GM21381 (cell line): ENCODE data around the gene SPOP.
"Not testable (repeated sequence)": the region's sequence is repeated elsewhere in the genome, so short reads cannot be mapped to it uniquely, and the experiment has no call there.

Experiments
- ATAC-seq: cut with Tn5 transposase; IDR thresholded peaks from one replicate; pipeline ENCODE4 v1.9.1; 2021; ENCODE audit warnings: mild to moderate bottlenecking, moderate library complexity; ENCODE audit not compliant: unreplicated experiment

Gene SPOP

DNA sequence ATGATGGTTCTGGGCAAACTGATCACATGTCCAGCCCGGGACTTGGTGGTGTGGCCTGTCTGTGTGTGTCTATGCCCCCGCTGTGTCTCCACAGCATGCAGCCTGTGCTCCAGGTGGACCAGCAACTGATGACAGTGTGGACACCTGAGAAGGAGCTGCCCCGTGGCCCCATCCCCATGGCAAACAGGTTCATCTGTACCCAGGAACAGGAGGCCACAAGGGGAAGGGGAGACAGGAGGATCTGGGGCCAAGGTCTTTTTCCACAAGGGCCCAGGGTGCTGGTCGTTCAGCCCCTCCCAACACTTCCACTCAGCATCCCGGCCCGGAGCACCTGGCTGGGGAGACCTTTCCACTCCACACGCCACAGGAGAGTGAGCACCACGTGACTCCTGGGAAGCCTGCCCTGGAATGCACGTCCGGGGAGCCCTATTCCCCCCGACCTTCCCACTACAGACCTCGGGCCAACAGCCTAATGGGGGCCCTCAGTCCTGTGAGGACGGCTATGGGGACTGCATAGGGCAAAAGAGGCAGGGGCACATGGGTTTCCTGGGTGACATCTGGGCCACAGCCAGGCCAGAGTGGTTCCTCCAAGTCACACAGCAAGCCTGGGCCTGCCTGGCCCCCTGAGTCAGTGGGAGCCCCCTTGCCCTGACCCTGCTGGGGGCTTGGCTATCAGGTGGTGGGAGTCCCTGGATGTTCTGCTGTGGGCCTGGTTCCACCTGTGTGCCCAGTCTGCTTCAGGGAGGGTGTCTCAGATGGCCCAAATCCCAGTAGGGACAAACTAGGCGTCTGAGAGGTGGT lies 123.0 kb downstream of the SPOP start:
- no peak for ATAC-seq

DNA sequence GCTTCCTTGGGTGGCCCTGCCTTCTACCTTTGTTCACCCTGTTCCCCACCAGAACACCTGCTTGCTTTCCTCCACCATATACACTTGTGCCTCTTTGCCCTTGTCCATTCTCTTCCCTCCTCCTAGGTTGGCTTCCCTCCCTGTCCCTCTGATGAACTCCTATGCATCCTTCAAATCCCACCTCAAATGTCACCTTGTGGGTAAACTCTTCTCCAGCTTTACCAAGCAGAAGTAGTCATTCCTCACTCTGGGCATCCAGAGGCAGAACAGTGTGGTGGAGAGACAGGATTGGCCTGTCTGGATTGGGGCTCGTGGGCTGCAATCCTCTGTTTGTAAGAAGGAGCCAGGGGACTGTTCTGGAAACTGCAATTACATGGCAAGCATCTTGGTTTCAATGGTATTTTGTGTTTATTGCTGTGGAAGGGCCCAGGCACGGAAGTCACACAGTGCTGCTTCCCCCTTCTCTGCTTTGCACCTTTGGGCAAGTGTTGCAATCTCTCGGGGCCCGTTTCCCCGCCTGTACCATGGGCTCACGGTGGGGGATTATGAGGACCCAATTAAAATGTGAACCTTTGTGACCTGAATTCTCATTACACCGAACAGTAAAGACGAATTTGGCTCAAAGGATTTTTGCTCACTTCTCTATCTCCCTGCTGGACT lies 124.1 kb downstream of the SPOP start:
- no peak for ATAC-seq

GRCh38 chr17:49552070-49552751 lies 125.7 kb downstream of the SPOP start:
- no peak for ATAC-seq

DNA sequence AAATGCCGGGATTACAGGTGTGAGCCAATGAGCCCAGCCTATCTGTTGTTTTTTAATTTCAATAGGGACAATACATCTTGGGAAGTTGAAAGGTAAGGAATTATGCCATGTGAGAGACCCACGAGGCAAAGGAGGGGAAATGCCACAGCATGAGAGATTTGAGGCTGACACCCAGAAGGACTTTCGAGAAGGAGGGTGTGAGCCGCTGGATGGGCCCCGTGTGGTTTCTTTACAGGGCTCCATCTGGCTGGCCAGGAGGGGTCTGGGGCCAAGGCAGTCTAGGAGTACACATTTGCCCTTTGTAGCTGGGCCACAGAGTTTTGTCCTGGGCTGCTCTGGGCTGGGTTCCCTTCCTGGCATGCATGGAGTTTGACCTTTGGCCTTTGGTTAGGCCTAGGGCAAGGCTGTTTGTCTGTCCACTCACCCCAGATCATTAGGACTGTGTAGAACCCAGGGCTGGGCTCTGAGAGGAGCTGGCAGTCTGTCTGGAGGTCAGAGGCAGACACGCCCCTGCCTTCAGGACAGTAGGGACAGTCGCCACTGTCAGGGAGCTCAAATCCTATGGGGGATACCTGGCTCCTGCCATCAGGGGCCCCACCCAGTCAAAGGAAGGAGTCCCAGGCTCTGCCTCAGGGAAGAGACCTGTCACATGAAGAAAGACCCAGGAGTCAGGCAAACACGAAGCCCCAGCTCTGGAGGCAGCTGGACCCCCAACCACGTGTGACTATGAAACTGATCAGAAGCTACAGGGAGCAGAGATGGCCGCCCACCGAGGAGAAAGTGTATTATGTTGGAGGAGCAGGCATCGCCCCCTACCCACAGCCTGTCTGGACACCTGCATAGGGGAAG lies 126.5 kb downstream of the SPOP start:
- no peak for ATAC-seq

GRCh38 chr17:49550764-49551163 lies 127.1 kb downstream of the SPOP start:
- not testable (repeated sequence) for ATAC-seq

DNA sequence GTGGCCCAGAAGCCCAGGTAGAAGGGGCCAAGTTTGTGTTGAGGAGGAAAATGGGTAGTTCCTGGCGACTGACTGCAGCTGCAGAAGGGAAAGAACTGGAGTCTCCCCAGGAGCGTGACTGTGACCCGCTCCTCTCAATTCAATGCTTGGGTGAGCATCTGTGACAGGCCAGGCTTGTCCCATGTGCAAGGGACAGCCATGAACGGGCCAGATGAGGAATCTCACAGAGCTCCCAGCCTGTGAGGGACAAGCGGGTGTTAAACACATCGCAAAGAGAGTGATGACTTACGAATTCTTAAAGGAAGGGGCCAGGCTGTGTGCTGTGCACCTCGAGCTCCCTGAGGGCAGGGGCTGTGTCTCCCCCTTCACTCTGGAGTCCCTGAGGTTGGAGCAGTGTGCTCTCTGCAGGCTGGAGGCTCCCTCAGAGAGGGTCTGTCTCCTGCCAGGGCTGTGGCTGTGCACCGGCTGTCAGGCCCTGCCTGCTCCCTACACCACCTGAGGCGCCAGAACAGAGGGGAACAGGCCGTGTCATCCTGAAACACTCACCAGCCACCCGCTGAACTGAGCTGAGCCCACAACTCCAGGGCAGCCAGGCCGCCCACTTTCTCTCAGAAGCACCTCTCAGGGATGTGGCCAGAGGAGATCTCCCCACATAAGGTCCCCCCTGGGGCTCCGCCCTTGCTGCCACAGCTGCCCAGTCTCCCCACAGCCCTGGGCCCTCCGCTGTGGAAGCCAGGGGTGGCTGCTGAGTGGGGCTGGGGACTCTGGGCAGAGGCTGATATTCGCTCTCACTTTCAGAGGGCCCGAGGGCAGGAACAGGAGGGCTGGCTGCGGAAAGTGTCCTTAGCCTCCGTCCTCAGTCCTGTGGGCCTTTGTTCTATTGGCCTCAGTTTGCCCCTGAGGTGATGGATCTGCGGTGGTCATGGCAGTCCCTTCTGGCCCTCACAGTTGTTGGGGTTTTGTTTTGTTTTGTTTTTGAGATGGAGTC lies 127.9 kb downstream of the SPOP start:
- no peak for ATAC-seq

DNA sequence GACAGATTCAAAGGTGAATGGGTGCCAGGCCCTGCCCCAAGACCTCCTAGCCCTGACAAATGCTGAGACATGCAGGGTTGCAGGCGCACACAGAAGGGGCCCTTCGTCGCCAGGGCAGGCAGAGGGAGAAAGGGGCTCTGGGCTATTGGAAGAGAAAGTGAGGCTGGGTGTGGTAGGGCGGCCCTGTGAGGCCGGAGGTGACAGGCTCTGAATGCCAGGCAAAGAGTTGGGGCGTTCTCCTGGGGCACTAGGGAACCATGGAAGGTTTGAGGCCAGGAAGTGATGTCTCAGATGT lies 128.6 kb downstream of the SPOP start:
- no peak for ATAC-seq
